ENCODE measurements around the gene PTGER2. TPM values are rescaled to one million over a fixed set of nuclear protein-coding genes. Genes with fewer than 3 reads are reported as not detected.

The PTGER2 gene
- total and polyA plus RNA-seq, 2 of the 8 experiments (the other 6 are each of a cell fraction or from before 2014, with no cell fraction given), result 1.2 TPM

- no peak overlapping the region for H3K4me2 ChIP-seq (ENCODE audit: insufficient read depth in 1 of 2, low read depth in 2 of 2, low read length in 2 of 2)
- no peak overlapping the region for H2BK120ac ChIP-seq (replicated peaks; ENCODE audit: low read depth, low read length)
- H3K27ac ChIP-seq (ENCODE audit: low read depth, low read length), result no peak overlapping the region
- H3K56ac ChIP-seq (replicated peaks; ENCODE audit: insufficient read length, low read depth, low read length), result no peak overlapping the region
- H3K79me2 ChIP-seq (ENCODE audit: control insufficient read depth in 1 of 2, insufficient read depth in 2 of 2, low read length in 2 of 2), result no peaks in the 10 kb centered on the region
- no peak overlapping the region for H2AFZ ChIP-seq (ENCODE audit: low read length)
- DNase-seq (ENCODE audit: low read depth in 1 of 2, low spot score in 2 of 2) (no peak), FAIRE-seq (no peak)
- H2BK20ac ChIP-seq (ENCODE audit: low read length), result no peak overlapping the region
- H2BK12ac ChIP-seq (ENCODE audit: low read depth, low read length), result no peak overlapping the region
- TF ChIP-seq KDM5A (IDR thresholded peaks at IDR 0.05; ENCODE audit: low read length), result no peak
- TF ChIP-seq TAF1 (IDR thresholded peaks at IDR 0.05; ENCODE audit: low read depth, low read length), result no peak
- no peak for TF ChIP-seq HDAC2 (IDR thresholded peaks at IDR 0.05; ENCODE audit: borderline replicate concordance in 1 of 2, low read depth in 2 of 2, low read length in 2 of 2)
- no peak for TF ChIP-seq CTCF (IDR thresholded peaks at IDR 0.05; ENCODE audit: control extremely low read depth in 1 of 3, insufficient read depth in 1 of 3, low read depth in 1 of 3, low read length in 3 of 3)
- TF ChIP-seq SP2 (IDR thresholded peaks at IDR 0.05; ENCODE audit: low read length), result no peak
- TF ChIP-seq BRCA1 (IDR thresholded peaks at IDR 0.05; ENCODE audit: low read depth, low read length), result no peak
- TF ChIP-seq ATF3 (IDR thresholded peaks at IDR 0.05; ENCODE audit: insufficient read depth, low read depth, low read length), result no peak
- H3K23ac ChIP-seq (ENCODE audit: insufficient read length), result no peak overlapping the region
- H4K91ac ChIP-seq (replicated peaks; ENCODE audit: insufficient read length, low read length), result no peak overlapping the region
- H3K9me3 ChIP-seq (ENCODE audit: insufficient read depth in 2 of 2, low read depth in 1 of 2, low read length in 1 of 2), result no peaks in the 10 kb centered on the region
- no peaks in the 10 kb centered on the region for H3K36me3 ChIP-seq (ENCODE audit: control insufficient read depth in 2 of 4, insufficient read depth in 4 of 4, low read length in 3 of 4)
- H3K4ac ChIP-seq (replicated peaks; ENCODE audit: insufficient read length, low read depth, low read length), result no peak overlapping the region
- POLR2A ChIA-PET (ENCODE audit: partially characterized antibody), result no interaction called here
- CTCF ChIA-PET (ENCODE audit: partially characterized antibody), result no interaction called here
- no peak overlapping the region for H2BK5ac ChIP-seq (ENCODE audit: low read depth, low read length)
- no peaks in the 10 kb centered on the region for H3K79me1 ChIP-seq (ENCODE audit: low read depth, low read length)
- no peaks in the 10 kb centered on the region for H3K27me3 ChIP-seq (replicated peaks in 1 of 4; ENCODE audit: control insufficient read depth in 3 of 4, extremely low read depth in 1 of 4, insufficient read depth in 3 of 4, low read length in 3 of 4)
- no peak overlapping the region for H2BK15ac ChIP-seq (ENCODE audit: low read length)
- H3K4me3 ChIP-seq (ENCODE audit: extremely low read depth in 1 of 4, insufficient read depth in 2 of 4, low read depth in 3 of 4, low read length in 4 of 4), result no peak overlapping the region
- WGBS, 2 experiments (ENCODE audit: extremely low coverage in 1 of 2, insufficient coverage in 1 of 2, insufficient read length in 1 of 2, insufficient replicate concordance in 2 of 2, low coverage in 1 of 2, low lambda C conversion rate in 2 of 2, missing lambda C conversion rate in 1 of 2), result 61% methylated on average over 3 of the region's 3 CpGs; no CpG with 5 or more reads in 1 of the 2 experiments
- H3K23me2 ChIP-seq (ENCODE audit: low read depth, low read length), result no peaks in the 10 kb centered on the region
- no peak overlapping the region for H3K18ac ChIP-seq (ENCODE audit: extremely low read depth, low read length)
- H3K14ac ChIP-seq (ENCODE audit: insufficient read length), result no peak overlapping the region
- H4K5ac ChIP-seq (ENCODE audit: insufficient read length, low read depth, low read length), result no peak overlapping the region
- H3K4me1 ChIP-seq (replicated peaks in 1 of 4; ENCODE audit: control insufficient read depth in 3 of 4, insufficient read depth in 4 of 4, low read length in 3 of 4), result no peaks in the 10 kb centered on the region
- no peak overlapping the region for H2AK5ac ChIP-seq (ENCODE audit: low read depth, low read length)
- H3K9ac ChIP-seq (replicated peaks in 1 of 4; ENCODE audit: extremely low read depth in 1 of 4, low read depth in 3 of 4, low read length in 3 of 4), result no peak overlapping the region
- no peak overlapping the region for H4K8ac ChIP-seq (ENCODE audit: extremely low read depth, insufficient read depth, low read length)
- H4K20me1 ChIP-seq (replicated peaks in 1 of 2; ENCODE audit: control insufficient read depth in 1 of 2, insufficient read depth in 2 of 2, low read length in 2 of 2), result no peaks in the 10 kb centered on the region
Observed at GRCh38 chr14:52366796-52367315, 52.7 kb downstream of the PTGER2 start.
